ENCODE data around the gene CCDC175.

The CCDC175 gene

GRCh38 chr14:59481407-59481806 lies 95.2 kb downstream of the CCDC175 start:
- no peak for DNase-seq

- DNase-seq, result no peak
Measured at GRCh38 chr14:59480166-59480565, 96.4 kb downstream of the CCDC175 start.

- DNase-seq, result no peak
Measured at GRCh38 chr14:59478540-59478939, 98.1 kb downstream of the CCDC175 start.

- DNase-seq, result no peak
Measured at GRCh38 chr14:59475709-59476108, 100.9 kb downstream of the CCDC175 start.

GRCh38 chr14:59474172-59474571 lies 102.4 kb downstream of the CCDC175 start:
- DNase-seq, result no peak

GRCh38 chr14:59465316-59466135 lies 111.1 kb downstream of the CCDC175 start, which contains the start of gene GPR135:
Gene GPR135, minus strand, starts transcription at chr14:59465380. Its CDS starts 154 bp downstream, at chr14:59465226.
- peak; percentile 43 for DNase-seq

GRCh38 chr14:59464486-59465315 lies 111.9 kb downstream of the CCDC175 start:
- peak; percentile 47 for DNase-seq

- peak; percentile 32 for DNase-seq
Measured at GRCh38 chr14:59463787-59464485, 112.7 kb downstream of the CCDC175 start.

- DNase-seq, result no peak
Measured at GRCh38 chr14:59461891-59462290, 114.7 kb downstream of the CCDC175 start.

- DNase-seq, result no peak
Measured at GRCh38 chr14:59460378-59460777, 116.2 kb downstream of the CCDC175 start.

- DNase-seq, result no peak
Measured at GRCh38 chr14:59458486-59458885, 118.1 kb downstream of the CCDC175 start.

- DNase-seq, result no peak
Measured at GRCh38 chr14:59455411-59455810, 121.2 kb downstream of the CCDC175 start.

Measured in stimulated activated CD4-positive, alpha-beta T cell treated with anti-CD3 and anti-CD28 coated beads, Interleukin-12 subunit alpha, Interleukin-12 subunit beta, amount 100 ng/mL, for 4 hours (primary cell).